Loucy (cell line): ENCODE results near the gene CTPS2.
"Not testable (repeated sequence)": the region's sequence is repeated elsewhere in the genome, so short reads cannot be mapped to it uniquely, and the experiment has no call there.

ENCODE experiments used
- EZH2phosphoT487 ChIP-seq: fragments of 200-600 bp; IDR thresholded peaks from 2 replicates; pipeline ENCODE4 v1.6.1; 2018; ENCODE audit warnings: antibody characterized with exemption, mild to moderate bottlenecking, moderate library complexity, borderline replicate concordance
- TF ChIP-seq, protein P1 (sequence below): fragments of 200-600 bp; sonication (generic); conservative IDR thresholded peaks from 2 replicates; pipeline ENCODE4 v1.5.1; 2014; ENCODE audit warnings: mild to moderate bottlenecking, antibody characterized with exemption, low read length

- TF ChIP-seq, protein P1, sequence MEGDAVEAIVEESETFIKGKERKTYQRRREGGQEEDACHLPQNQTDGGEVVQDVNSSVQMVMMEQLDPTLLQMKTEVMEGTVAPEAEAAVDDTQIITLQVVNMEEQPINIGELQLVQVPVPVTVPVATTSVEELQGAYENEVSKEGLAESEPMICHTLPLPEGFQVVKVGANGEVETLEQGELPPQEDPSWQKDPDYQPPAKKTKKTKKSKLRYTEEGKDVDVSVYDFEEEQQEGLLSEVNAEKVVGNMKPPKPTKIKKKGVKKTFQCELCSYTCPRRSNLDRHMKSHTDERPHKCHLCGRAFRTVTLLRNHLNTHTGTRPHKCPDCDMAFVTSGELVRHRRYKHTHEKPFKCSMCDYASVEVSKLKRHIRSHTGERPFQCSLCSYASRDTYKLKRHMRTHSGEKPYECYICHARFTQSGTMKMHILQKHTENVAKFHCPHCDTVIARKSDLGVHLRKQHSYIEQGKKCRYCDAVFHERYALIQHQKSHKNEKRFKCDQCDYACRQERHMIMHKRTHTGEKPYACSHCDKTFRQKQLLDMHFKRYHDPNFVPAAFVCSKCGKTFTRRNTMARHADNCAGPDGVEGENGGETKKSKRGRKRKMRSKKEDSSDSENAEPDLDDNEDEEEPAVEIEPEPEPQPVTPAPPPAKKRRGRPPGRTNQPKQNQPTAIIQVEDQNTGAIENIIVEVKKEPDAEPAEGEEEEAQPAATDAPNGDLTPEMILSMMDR: not testable (repeated sequence)
- TF ChIP-seq EZH2phosphoT487: not testable (repeated sequence)
These were observed 84.0 kb downstream of the CTPS2 start for GRCh38 chrX:16628511-16628910.
